RWPE2 (cell line): ENCODE data around the gene SMAD7.

ENCODE experiments used
- ATAC-seq: fragments of 200-7000 bp; cut with Tn5 transposase; 3 replicates; pipeline ENCODE4 v1.9.1; 2021; ENCODE audit warnings: low read depth
- DNase-seq: peaks from one replicate; pipeline ENCODE4 v3.0.0-alpha.2; 2020; ENCODE audit warnings: low spot score
- H3K27ac ChIP-seq: fragments of 450-650 bp; 2 replicates; pipeline ENCODE4 v1.5.1; 2017; ENCODE audit warnings: mild to moderate bottlenecking; ENCODE audit not compliant: poor library complexity, severe bottlenecking
- H3K27me3 ChIP-seq: fragments of 250-450 bp; sonication (Bioruptor Pico); 2 replicates; pipeline ENCODE4 v1.5.1; 2021; ENCODE audit warnings: mild to moderate bottlenecking, moderate library complexity; ENCODE audit not compliant: insufficient read depth, poor library complexity, severe bottlenecking
- H3K36me3 ChIP-seq: fragments of 250-450 bp; sonication (Bioruptor Pico); 2 replicates; pipeline ENCODE4 v1.5.1; 2020; ENCODE audit warnings: low read depth, mild to moderate bottlenecking, moderate library complexity
- H3K4me1 ChIP-seq: fragments of 250-450 bp; sonication (Bioruptor Pico); 2 replicates; pipeline ENCODE4 v1.5.1; 2021; ENCODE audit warnings: mild to moderate bottlenecking, moderate library complexity; ENCODE audit not compliant: insufficient read depth, poor library complexity, severe bottlenecking
- H3K4me3 ChIP-seq: fragments of 250-450 bp; sonication (Bioruptor Pico); 2 replicates; pipeline ENCODE4 v1.5.1; 2021; ENCODE audit warnings: mild to moderate bottlenecking, moderate library complexity; ENCODE audit not compliant: severe bottlenecking
- H3K9me3 ChIP-seq: fragments of 250-450 bp; sonication (Bioruptor Pico); 2 replicates; pipeline ENCODE4 v1.5.1; 2021; ENCODE audit warnings: mild to moderate bottlenecking, moderate library complexity; ENCODE audit not compliant: severe bottlenecking
- CTCF ChIP-seq: fragments of 450-650 bp; IDR thresholded peaks from one replicate; pipeline ENCODE4 v1.5.1; 2017; ENCODE audit warnings: mild to moderate bottlenecking, moderate library complexity; ENCODE audit not compliant: poor library complexity, severe bottlenecking

SMAD7 gene

GRCh38 chr18:48880931-48881330 is 69.8 kb downstream of the SMAD7 start:
- Histone ChIP-seq H3K27ac (no peak overlapping the region), H3K4me3 (no peak overlapping the region), H3K27me3 (no peaks in the 10 kb centered on the region), H3K36me3 (no peaks in the 10 kb centered on the region), H3K4me1 (no peaks in the 10 kb centered on the region), H3K9me3 (no peaks in the 10 kb centered on the region)
- ATAC-seq (no peak), DNase-seq (no peak)
- TF ChIP-seq CTCF = no peak

- H3K27ac ChIP-seq = no peak overlapping the region
- H3K4me1 ChIP-seq = no peaks in the 10 kb centered on the region
- H3K36me3 ChIP-seq = no peaks in the 10 kb centered on the region
- ATAC-seq (0 out of 3 replicates have a peak, but pooled peaks have one; percentile 19), DNase-seq (no peak)
- H3K4me3 ChIP-seq = no peak overlapping the region
- no peaks in the 10 kb centered on the region for H3K27me3 ChIP-seq
- H3K9me3 ChIP-seq = no peaks in the 10 kb centered on the region
- TF ChIP-seq CTCF = no peak
Measured at GRCh38 chr18:48879008-48879431, 71.7 kb downstream of the SMAD7 start.

- Histone ChIP-seq H3K9me3 (no peaks in the 10 kb centered on the region), H3K36me3 (no peaks in the 10 kb centered on the region), H3K4me1 (peaks cover 5% of the 10 kb centered on the region), H3K27me3 (no peaks in the 10 kb centered on the region), H3K4me3 (no peak overlapping the region), H3K27ac (no peak overlapping the region)
- DNase-seq (no peak), ATAC-seq (no peak)
- TF ChIP-seq CTCF = no peak
Measured at GRCh38 chr18:48878471-48878870, 72.3 kb downstream of the SMAD7 start.

GRCh38 chr18:48877941-48878340 is 72.8 kb downstream of the SMAD7 start:
- Histone ChIP-seq H3K27me3 (no peaks in the 10 kb centered on the region), H3K4me3 (no peak overlapping the region), H3K4me1 (peaks cover 10% of the 10 kb centered on the region), H3K9me3 (no peaks in the 10 kb centered on the region), H3K27ac (no peak overlapping the region), H3K36me3 (no peaks in the 10 kb centered on the region)
- no peak for DNase-seq
- no peak for ATAC-seq
- no peak for TF ChIP-seq CTCF

GRCh38 chr18:48876590-48876989 is 74.2 kb downstream of the SMAD7 start:
- DNase-seq (peak; percentile 27), ATAC-seq (no peak)
- Histone ChIP-seq H3K27ac (no peak overlapping the region), H3K9me3 (no peaks in the 10 kb centered on the region), H3K4me3 (no peak overlapping the region), H3K4me1 (peaks cover 14% of the 10 kb centered on the region), H3K27me3 (no peaks in the 10 kb centered on the region), H3K36me3 (no peaks in the 10 kb centered on the region)
- TF ChIP-seq CTCF = no peak
